GM18517 (cell line): ENCODE data around the gene HIP1.
A peak's percentile ranks its signal among the peaks of the same experiment; 100 is the strongest.
"Not testable (repeated sequence)": the region's sequence is repeated elsewhere in the genome, so short reads cannot be mapped to it uniquely, and the experiment has no call there.

ENCODE experiments used
- ATAC-seq: cut with Tn5 transposase; IDR thresholded peaks from one replicate; pipeline ENCODE4 v1.9.1; 2021; ENCODE audit warnings: mild to moderate bottlenecking, moderate library complexity; ENCODE audit not compliant: unreplicated experiment

HIP1 gene

DNA sequence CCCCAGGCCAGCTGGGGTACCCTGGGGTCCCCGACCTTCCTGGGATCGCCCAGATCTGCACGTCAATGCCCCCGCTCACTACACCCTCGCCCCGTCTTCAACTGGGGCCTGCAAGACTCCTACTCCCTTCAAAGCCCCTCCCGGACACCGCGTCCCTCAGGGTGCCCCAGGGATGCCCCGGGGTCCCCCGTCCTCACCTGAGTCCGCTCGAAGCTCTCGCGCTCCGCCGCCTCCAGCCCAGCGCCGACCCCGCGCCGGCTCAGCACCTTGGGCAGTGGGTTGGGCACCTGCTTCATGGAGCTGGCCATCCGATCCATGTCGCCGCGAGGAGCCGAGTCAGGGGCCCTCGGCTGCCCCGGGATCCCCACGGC is at the start of gene HIP1:
Gene HIP1 (minus strand): TSS at position 338 of the 371 bp plus-strand sequence. CDS start 21 bp downstream, at position 317.
- peak; percentile 19 for ATAC-seq

DNA sequence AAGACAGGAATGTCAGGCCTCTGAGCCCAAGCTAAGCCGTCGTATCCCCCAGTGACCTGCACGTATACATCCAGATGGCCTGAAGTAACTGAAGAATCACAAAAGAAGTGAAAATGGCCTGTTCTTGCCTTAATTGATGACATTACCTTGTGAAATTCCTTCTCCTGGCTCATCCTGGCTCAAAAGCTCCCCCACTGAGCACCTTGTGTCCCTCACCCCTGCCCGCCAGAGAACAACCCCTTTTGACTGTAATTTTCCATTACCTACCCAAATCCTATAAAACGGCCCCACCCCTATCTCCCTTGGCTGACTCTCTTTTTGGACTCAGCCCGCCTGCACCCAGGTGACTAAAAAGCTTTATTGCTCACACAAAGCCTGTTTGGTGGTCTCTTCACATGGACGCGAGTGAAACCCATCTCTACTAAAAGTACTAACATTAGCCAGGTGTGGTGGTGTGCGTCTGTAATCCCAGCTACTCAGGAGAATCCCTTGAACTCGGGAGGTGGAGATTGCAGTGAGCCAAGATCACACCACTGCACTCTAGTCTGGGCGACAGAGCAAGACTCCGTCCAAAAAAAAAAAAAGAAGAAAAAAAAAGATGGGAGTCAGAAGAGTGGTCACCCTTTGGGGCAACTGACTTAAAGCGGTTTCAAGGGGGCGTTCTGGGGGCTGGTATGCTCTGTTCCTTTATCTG is 49.6 kb upstream of the HIP1 start:
- ATAC-seq, result not testable (repeated sequence)

DNA sequence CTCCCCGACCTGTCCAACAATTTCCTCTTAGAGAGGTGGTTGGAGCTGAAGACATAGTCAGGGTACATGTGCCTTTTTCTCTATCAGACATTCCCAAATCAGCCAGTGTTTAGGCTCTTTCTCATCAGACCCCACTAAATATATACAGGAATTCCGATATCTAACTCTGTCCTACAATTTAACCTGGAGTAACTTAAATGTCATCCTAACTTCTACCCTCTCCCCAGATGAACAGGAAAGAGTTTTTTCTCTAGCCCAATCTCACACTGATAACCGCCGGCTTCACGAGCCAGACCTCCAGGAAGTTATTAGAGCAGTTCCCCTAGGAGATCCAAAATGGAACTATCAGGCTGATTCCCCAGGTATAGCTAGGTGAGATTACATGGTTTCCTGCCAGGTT is 44.3 kb upstream of the HIP1 start:
- not testable (repeated sequence) for ATAC-seq

DNA sequence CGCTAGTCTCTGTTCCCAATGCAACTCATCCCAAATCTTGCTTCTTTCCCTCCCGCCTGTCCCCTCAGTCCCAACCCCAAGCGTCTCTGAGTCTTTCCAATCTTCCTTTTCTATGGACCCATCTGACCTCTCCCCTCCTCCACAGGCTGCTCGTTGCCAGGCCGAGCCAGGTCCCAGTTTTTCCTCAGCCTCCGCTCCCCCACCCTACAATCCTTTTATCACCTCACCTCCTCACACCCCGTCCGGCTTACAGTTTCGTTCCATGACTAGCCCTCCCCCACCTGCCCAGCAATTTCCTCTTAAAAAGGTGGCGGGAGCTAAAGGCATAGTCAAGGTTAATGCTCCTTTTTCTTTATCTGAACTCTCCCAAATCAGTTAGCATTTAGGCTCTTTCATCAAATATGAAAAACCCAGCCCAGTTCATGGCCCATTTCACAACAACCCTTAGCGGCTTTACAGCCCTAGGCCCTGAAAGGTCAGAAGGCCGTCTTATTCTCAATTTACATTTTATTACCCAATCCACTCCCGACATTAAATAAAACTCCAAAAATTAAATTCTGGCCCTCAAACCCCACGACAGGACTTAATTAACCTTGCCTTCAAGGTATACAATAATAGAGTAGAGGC is 42.0 kb upstream of the HIP1 start:
- ATAC-seq, result not testable (repeated sequence)

DNA sequence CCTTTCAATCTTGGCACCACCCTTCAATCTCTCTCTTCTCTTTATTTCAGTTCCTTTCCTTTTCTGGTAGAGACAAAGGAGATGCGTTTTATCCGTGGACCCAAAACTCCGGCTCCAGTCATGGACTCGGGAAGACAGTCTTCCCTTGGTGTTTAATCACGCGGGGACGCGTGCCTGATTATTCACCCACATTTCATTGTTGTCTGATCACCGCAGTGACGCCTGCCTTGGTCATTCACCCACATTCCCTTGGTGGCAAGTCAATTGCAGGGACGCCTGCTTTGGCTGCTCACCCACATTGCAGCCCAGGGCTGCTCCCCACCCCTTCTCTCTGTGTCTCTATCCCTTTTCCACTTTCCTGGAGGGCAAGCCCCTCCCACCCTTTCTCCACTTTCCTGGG is 40.8 kb upstream of the HIP1 start:
- not testable (repeated sequence) for ATAC-seq

DNA sequence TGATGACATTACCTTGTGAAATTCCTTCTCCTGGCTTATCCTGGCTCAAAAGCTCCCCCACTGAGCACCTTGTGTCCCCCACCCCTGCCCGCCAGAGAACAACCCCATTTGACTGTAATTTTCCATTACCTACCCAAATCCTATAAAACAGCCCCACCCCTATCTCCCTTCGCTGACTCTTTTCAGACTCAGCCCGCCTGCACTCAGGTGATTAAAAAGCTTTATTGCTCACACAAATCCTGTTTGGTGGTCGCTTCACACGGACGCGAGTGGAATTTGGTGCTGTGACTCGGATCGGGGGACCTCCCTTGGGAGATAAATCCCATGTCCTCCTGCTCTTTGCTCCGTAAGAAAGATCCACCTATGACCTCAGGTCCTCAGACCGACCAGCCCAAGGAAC is 40.3 kb upstream of the HIP1 start:
- ATAC-seq, result not testable (repeated sequence)

DNA sequence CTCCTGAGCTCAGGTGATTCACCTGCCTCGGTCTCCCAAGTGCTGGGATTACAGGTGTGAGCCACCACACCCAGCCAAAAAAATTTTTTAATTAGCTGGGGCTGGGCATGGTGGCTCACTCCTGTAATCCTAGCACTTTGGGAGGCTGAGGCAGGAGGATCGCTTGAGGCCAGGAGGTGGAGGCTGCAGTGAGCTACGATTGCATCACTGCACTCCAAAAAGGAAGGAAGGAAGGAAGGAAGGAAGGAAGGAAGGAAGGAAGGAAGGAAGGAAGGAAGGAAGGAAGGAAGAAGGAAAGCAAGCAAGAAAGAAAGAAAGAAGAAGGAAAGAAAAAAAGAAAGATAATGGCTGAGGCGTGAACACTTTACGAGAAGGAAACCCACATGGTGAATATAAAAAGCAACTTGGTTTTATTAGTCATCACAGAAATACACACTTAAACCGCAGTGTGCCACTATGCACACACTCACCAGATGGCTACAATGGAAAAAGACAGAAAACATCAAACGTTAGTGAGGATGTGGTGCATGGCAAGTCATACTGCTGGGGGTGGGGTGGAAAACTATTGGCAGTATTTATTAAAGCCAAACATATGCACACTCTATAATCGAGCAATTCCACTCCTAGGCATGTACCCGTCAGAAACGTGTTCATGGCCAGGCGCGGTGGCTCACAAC is 37.7 kb upstream of the HIP1 start:
- ATAC-seq, result no peak

DNA sequence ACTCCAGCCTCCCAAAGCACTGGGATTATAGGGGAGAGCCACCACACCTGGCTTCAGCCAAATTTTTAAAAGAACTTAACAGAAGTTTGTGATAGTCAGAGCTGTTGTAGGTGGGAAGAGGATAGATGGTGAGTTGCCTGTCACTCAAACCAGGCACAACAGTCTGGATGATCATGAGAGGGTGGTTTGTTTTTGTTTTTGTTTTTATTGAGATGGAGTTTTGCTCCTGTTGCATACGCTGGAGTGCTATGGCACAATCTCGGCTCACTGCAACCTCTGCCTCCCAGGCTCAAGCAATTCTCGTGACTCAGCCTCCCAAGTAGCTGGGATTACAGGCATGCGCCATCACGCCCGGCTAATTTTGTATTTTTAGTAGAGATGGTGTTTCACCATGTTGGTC is 35.2 kb upstream of the HIP1 start:
- ATAC-seq, result not testable (repeated sequence)

DNA sequence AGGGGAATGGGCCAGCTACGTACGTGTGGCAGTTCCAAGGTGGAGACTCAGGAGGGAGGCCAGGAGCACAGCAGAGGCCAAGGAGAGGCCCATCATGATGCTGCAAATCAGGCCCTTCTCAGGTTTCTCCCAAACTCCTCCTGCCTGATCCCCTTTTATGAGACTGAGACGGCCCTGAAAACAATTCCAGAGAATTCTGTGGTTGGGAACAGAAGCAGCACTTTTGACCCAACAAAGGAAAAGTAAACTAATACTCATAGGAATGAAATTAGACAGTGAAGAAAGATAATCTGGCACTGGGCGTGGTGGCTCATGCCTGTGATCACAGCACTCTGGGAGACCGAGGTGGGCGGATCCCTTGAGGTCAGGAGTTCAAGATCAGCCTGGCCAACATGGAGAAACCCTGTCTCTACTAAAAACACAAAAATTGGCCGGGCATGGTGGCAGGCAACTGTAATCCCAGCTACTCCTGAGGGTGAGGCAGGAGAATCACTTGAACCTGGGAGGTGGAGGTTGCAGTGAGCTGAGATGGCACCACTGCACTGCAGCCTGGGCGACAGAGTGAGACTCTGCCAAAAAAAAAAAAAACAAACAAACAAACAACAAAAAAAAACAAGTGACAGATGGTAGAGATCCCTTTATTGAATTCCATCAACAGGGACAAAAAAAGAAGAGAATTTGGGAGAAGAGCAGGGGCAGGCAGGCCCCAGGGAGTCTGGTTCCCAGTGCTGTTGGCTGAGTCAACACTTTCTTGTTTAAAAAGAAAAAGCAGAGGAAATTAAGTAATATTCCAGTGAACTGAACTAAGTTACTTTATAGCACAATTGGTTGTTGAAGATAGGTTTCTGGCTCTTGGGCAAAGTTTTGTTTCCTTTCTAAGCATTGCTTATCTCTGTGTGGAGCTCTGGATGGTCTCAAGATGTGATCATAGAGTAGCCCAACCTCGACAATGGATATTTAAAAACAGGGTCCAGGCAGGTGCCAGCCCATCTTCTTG is 33.6 kb upstream of the HIP1 start, which contains the start of gene CCL26:
Gene CCL26 (minus strand): TSS at position 131 of the 997 bp plus-strand sequence. CDS start 35 bp downstream, at position 96.
- no peak for ATAC-seq

DNA sequence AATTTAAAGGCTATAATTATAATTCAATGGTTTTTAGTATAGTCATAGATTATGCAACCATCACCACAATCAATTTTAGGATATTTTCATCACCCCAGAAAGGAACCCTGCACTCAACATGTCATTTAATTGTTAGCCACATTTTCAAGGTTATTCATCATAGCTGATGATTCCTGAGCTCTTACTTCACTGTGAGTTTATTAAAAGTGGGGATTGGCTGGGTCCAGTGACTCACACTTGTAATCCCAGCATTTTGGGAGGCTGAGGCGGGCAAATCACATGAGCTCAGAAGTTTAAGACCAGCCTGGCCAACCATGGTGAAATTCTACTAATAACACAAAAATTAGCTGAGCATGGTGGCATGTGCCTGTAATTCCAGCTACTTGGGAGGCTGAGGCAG is 32.5 kb upstream of the HIP1 start:
- ATAC-seq, result no peak

DNA sequence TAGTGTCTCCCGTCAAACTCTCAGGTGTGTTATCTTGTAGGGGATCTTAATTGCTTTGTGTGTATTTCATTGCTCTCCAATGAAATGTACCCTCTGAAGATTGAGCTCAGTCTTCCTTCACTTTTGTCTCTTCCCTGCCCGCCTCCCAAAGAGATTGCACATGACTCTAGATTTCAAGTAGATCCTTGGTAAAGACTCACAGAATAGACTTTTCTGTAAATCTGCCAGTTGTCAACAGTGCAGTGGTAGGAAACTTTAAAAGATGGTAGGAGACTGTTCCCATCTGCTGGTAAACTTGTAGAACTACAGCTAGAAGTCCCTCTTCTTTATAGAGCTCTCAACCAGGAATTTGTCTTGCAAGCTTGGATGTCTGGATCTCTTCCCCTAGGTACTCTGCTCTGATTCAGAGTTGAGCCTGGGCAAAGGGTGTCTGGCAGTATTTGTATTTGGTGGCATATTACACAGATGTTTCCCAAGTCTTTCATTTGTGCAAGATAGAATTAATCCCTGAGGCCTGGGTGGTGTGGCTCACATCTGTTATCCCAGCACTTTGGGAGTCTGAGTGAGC is 23.7 kb upstream of the HIP1 start:
- ATAC-seq, result no peak

DNA sequence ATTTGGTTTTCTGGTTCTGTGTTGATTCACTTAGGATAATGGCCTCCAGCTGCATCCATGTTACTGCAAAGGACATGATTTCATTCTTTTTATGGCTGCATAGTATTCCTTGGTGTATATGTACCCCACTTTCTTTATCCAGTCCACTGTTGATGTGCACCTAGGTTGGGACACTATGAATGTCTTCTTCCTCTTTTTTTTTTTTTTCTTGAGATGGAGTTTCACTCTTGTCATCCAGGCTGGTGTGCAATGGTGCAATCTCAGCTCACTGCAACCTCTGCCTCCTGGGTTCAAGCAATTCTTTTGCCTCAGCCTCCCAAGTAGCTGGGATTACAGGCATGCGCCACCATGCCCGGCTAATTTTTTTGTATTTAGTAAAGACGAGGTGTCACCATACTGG is 23.1 kb upstream of the HIP1 start:
- ATAC-seq, result not testable (repeated sequence)

DNA sequence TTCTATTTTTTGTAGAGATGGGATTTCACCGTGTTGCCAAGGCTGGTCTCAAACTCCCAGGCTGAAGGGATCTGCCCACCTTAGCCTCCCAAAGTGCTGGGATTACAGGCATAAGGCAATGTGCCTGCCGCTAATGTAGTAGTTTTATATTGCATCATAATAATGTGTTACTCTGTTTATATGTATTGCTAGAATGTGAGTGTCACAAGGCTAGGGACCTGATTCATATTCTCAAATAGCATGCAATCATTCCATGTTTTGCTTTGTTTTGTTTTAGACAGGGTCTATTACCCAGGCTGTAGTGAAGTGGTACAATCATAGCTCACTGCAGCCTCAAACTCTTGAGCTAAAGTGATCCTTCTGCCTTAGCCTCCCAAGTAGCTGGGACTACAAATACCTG is 19.8 kb upstream of the HIP1 start:
- no peak for ATAC-seq

DNA sequence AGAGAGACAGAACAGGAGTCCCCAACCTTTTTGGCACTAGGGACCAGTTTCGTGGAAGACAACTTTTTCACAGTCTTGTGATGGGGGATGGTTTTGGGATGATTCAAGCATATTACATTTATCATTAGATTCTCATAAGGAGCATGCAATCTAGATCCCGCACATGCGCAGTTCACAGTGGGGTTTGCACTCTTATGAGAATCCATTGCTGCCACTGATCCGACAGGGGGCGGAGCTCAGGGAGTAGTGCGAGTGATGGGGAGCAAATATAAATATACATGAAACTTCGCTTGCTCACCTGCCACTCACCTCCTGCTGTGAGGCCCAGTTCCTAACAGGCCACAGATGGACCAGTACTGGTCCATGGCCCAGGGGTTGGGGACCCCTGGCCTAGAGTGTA is 19.1 kb upstream of the HIP1 start:
- no peak for ATAC-seq

DNA sequence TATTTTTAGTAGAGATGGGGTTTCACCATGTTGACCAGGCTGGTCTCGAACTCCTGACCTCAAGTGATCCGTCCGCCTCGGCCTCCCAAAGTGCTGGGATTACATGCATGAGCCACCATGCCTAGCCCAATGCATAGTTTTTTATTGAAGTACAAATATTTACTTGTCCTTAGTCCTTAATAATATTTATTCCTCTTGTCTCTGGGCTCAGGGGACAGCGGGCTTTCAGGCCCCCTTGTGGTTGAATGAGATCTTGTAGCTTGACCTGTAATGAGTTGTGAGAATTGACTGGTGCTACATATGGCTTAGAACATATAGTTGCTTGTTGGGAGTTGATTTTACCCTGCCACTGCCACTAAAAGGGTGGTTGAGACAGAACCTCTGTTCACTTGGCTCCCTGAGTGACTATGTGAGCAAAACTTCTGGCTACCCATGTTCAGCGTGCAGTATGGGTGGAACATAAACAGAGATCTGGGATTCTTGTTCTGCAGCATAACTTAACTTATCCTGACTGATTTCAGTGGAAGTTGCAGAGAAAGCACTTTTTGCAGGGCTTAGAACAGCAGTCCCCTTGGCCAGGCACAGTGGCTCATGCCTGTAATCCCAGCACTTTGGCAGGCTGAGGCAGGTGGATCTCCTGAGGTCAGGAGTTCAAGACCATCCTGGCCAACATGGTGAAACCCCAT is 18.4 kb upstream of the HIP1 start:
- no peak for ATAC-seq

DNA sequence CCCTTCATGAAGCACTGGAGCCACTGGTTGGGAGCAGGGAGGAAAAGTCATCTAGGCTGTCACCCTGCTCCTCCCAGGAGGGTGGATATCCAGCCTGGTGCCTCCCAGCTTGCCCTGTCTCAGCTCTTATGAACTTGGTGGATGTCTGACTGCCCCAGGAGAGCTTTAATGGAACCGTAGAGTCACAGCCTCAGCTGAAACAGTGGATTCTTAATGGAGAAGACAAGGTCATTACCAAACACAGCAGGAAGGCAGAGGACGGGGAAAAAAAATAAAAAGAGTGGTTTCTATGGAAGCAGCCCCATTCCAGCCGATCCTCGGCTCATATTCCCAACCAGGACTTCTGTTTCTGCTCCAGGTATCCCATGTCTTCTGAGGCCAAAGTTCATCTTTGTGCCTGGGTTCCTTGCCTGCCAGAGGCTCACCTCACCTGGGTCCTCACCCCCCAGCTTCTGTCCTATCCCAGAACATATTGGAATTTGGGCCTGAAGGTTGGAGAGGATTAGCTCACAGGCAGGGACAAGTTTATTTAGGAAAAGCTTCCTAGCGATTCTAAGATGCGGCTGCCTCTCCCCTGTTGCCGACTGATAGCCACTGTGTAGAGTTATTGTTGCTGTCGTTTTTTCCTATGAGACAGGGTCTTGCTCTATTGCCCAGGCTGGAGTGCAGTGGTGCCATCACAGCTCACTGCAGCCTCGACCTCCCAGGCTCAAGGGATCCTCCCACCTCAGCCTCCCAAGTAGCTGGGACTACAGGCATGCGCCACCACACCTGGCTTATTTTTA is 17.7 kb upstream of the HIP1 start:
- ATAC-seq, result no peak

DNA sequence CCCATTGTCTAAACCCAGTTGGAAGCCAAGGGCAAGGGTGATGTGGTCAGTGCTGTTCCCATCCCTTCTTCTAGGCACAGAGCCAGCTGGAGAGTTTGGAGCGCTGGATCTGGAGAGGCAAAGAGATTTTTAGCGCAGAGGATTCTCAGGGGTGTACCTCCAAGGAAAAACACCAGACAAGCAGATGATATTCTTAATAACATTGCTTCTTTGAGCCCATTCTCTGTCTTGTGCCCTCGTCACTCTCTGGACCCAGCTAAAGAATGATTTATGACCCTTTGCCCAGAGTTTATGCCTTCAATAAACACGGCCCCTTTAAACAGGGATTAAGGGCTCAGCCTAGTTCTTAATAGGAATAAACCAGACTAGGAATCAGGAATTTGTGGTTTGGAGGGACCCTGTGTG is 4.7 kb upstream of the HIP1 start:
- no peak for ATAC-seq

DNA sequence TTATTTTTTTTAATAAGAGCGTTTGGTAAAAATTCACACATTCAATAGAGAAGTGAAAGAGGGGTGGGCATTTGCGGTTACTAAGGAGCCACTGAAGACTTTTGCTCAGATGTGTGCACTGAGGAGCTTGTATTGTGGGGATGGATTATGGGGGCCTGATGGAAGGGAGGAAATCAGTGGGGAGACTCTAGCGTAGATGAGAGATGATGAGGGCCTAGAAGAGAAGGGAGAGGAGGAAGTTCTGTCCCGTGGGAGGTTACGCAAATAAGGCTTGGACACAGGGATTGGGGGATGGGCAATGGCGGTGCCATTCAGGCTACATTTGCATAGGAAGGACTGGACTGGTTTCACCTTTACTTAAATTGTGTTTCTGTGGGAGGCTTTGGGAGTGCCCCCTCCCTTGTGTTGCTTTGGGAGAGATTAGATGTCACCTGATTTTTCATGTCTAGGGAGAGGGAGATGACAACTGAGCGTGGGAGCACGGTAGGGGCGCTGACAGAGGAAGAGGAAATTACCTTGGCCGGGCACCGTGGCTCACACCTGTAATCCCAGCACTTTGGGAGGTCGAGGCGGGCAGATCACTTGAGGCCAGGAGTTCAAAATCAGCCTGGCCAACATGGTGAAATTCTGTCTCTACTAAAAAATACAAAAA is 2.2 kb upstream of the HIP1 start:
- ATAC-seq, result no peak
